Natural killer cell (primary cell): ENCODE data around the gene LDAH. TPM values are rescaled to one million over a fixed set of nuclear protein-coding genes. Genes with fewer than 3 reads are reported as not detected.
A peak's percentile ranks its signal among the peaks of the same experiment; 100 is the strongest.

Experiments used
- ATAC-seq, 3 donors: fragments of 150-1000 bp in 2 of 3; fragments of 200-7000 bp in 1 of 3; cut with Tn5 transposase; 1 replicate in 1 of 3; 2 replicates in 2 of 3; pipeline ENCODE4 v1.10.0; 2021; ENCODE audit warnings: mild to moderate bottlenecking in 2 of 3, moderate library complexity in 2 of 3
- DNase-seq, 2 donors: peaks; one replicate each; pipeline versions ENCODE4 v3.0.0 to v3.0.0-alpha.2; 2013 to 2021; ENCODE audit warnings: mixed read lengths in 1 of 2
- H3K27ac ChIP-seq: one replicate; pipeline ENCODE4 v1.5.1; 2013; ENCODE audit warnings: mild to moderate bottlenecking, low read length
- H3K27me3 ChIP-seq: one replicate; pipeline ENCODE4 v1.6.1; 2013; ENCODE audit warnings: low read length; ENCODE audit not compliant: control insufficient read depth, insufficient read depth
- H3K36me3 ChIP-seq: one replicate; pipeline ENCODE4 v1.6.1; 2013; ENCODE audit warnings: low read length; ENCODE audit not compliant: control insufficient read depth, insufficient read depth
- H3K4me1 ChIP-seq: one replicate; pipeline ENCODE4 v1.6.1; 2013; ENCODE audit warnings: low read length; ENCODE audit not compliant: control insufficient read depth, insufficient read depth
- H3K4me3 ChIP-seq: one replicate; pipeline ENCODE4 v1.5.1; 2013; ENCODE audit warnings: low read length
- H3K9me3 ChIP-seq: one replicate; pipeline ENCODE4 v1.6.1; 2013; ENCODE audit warnings: low read length; ENCODE audit not compliant: control insufficient read depth, insufficient read depth
- H3K27ac Mint-ChIP-seq, 2 donors: one replicate each; pipeline ENCODE4 v1.8.0; 2022; ENCODE audit warnings: mild to moderate bottlenecking in 2 of 2, mixed read lengths in 2 of 2, moderate library complexity in 1 of 2
- H3K27me3 Mint-ChIP-seq, 2 donors: one replicate each; pipeline ENCODE4 v1.8.0; 2022; ENCODE audit warnings: low read depth in 2 of 2, mixed read lengths in 2 of 2
- H3K36me3 Mint-ChIP-seq: one replicate; pipeline ENCODE4 v1.8.0; 2022; ENCODE audit warnings: mixed read lengths
- H3K4me1 Mint-ChIP-seq, 2 donors: one replicate each; pipeline ENCODE4 v1.8.0; 2022; ENCODE audit warnings: mixed read lengths in 2 of 2
- H3K4me3 Mint-ChIP-seq: one replicate; pipeline ENCODE4 v1.8.0; 2022; ENCODE audit warnings: mild to moderate bottlenecking, moderate library complexity, mixed read lengths
- H3K9me3 Mint-ChIP-seq, 2 donors: one replicate each; pipeline ENCODE4 v1.8.0; 2022; ENCODE audit warnings: mixed read lengths in 2 of 2
- WGBS: methylation state at CpG from one replicate; pipeline ENCODE4 v1.1.7; 2013; ENCODE audit warnings: missing lambda C conversion rate; ENCODE audit not compliant: insufficient coverage; 5-methylcytosine and 5-hydroxymethylcytosine counted together
- intact Hi-C: fragments of 100-400 bp; cut with micrococcal nuclease; formaldehyde crosslinking; loops from one replicate; pipeline ENCODE4 v1.14.2; 2022
- total RNA-seq, 4 donors: library from RNA; stranded (reverse); fragments of 120-200 nt in 1 of 4; gene quantifications; one replicate each; pipeline versions ENCODE4 v1.2.3 to v1.2.4, GENCODE V29; 2013 to 2022
- TF ChIP-seq, protein P1 (sequence below): fragments of 200-600 bp; IDR thresholded peaks from one replicate; pipeline ENCODE4 v1.8.0; 2022; ENCODE audit warnings: antibody characterized with exemption

Gene LDAH
- total RNA-seq, 3 donors from 2014 or later (not counting 1 experiment from before 2014, with no cell fraction given) = 14.5 to 25.6 (median 17.2) TPM

- Mint-ChIP-seq H3K27me3 (peaks cover 19 to 27% of the 10 kb centered on the region in 2 donors), H3K4me1 (peaks cover 0 to 5% of the 10 kb centered on the region in 2 donors), H3K27ac (no peak overlapping the region), H3K36me3 (no peaks in the 10 kb centered on the region), H3K4me3 (no peak overlapping the region), H3K9me3 (no peaks in the 10 kb centered on the region)
- no peaks in the 10 kb centered on the region for H3K36me3 ChIP-seq
- H3K9me3 ChIP-seq = no peaks in the 10 kb centered on the region
- intact Hi-C loops = no loop called here
- H3K4me1 ChIP-seq = peaks cover 21% of the 10 kb centered on the region
- TF ChIP-seq, protein P1, sequence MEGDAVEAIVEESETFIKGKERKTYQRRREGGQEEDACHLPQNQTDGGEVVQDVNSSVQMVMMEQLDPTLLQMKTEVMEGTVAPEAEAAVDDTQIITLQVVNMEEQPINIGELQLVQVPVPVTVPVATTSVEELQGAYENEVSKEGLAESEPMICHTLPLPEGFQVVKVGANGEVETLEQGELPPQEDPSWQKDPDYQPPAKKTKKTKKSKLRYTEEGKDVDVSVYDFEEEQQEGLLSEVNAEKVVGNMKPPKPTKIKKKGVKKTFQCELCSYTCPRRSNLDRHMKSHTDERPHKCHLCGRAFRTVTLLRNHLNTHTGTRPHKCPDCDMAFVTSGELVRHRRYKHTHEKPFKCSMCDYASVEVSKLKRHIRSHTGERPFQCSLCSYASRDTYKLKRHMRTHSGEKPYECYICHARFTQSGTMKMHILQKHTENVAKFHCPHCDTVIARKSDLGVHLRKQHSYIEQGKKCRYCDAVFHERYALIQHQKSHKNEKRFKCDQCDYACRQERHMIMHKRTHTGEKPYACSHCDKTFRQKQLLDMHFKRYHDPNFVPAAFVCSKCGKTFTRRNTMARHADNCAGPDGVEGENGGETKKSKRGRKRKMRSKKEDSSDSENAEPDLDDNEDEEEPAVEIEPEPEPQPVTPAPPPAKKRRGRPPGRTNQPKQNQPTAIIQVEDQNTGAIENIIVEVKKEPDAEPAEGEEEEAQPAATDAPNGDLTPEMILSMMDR = no peak
- WGBS = 66% methylated on average over 6 of the region's 6 CpGs
- H3K27ac ChIP-seq = no peak overlapping the region
- peak in 1 of 2 donors; percentile 31 for DNase-seq
- ATAC-seq = peak in 2 of 3 donors; percentile 37 to 42
- H3K4me3 ChIP-seq = no peak overlapping the region
- peaks cover 14% of the 10 kb centered on the region for H3K27me3 ChIP-seq
Observed at GRCh38 chr2:20675701-20676352, 147.1 kb downstream of the LDAH start.

DNA sequence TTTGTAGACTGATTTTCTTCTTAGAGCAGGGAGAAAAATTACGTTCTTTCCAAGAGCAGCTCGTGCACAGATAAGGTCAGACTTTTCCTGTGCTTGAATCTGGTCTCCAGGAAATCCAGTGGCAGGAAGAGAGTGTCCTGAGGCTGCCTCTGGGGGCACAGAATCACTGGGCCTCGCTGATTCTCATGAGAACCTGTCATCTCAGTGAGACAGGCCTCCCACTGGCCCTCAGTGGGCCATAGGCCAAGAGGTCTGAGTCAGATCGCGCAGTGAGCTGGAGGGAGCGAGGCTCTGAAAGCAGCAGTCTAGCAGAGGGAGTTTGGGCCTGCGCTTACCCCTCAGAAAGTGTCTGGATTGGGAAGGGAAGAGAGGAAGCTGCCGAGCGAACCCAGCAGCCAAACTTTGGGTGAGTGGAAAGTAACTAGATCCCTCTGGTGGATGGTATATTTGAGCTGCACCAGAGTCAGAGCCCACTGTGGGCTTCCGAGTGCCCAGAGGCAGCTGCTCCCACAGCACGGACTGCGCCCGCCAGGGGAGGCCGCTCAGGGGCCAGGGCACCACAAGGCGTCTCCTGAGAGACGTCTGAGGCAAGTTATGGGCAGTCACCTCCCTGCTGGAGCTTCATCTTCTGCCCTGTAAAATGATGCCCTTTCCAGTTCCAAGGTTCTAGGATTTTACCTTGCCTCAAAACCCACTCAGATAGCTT lies 147.8 kb downstream of the LDAH start:
- Histone ChIP-seq H3K9me3 (no peaks in the 10 kb centered on the region), H3K4me1 (peaks cover 23% of the 10 kb centered on the region), H3K27me3 (peaks cover 16% of the 10 kb centered on the region), H3K36me3 (no peaks in the 10 kb centered on the region), H3K4me3 (no peak overlapping the region), H3K27ac (no peak overlapping the region)
- 51% methylated on average over 16 of the region's 16 CpGs for WGBS
- Mint-ChIP-seq H3K27ac (peak overlapping the region in 1 of 2 donors; percentile 34), H3K36me3 (no peaks in the 10 kb centered on the region), H3K4me1 (peaks cover 0 to 5% of the 10 kb centered on the region in 2 donors), H3K27me3 (peaks cover 19 to 27% of the 10 kb centered on the region in 2 donors), H3K9me3 (no peaks in the 10 kb centered on the region), H3K4me3 (no peak overlapping the region)
- TF ChIP-seq, protein P1 = no peak
- intact Hi-C loops = no loop called here
- no peak for ATAC-seq
- DNase-seq = no peak

- intact Hi-C loops = no loop called here
- no peaks in the 10 kb centered on the region for H3K9me3 ChIP-seq
- H3K4me1 ChIP-seq = peaks cover 28% of the 10 kb centered on the region
- H3K4me3 ChIP-seq = no peak overlapping the region
- Mint-ChIP-seq H3K4me3 (no peak overlapping the region), H3K27ac (peak overlapping the region in 1 of 2 donors; percentile 34), H3K4me1 (peaks cover 0 to 5% of the 10 kb centered on the region in 2 donors), H3K36me3 (no peaks in the 10 kb centered on the region), H3K27me3 (peaks cover 25 to 32% of the 10 kb centered on the region in 2 donors), H3K9me3 (no peaks in the 10 kb centered on the region)
- ATAC-seq = no peak
- peaks cover 23% of the 10 kb centered on the region for H3K27me3 ChIP-seq
- WGBS = 89% methylated on average over 9 of the region's 11 CpGs
- TF ChIP-seq, protein P1 = no peak
- DNase-seq = no peak
- no peak overlapping the region for H3K27ac ChIP-seq
- H3K36me3 ChIP-seq = no peaks in the 10 kb centered on the region
Observed at GRCh38 chr2:20674309-20674965, 148.5 kb downstream of the LDAH start.
